GM21526 (cell line): Measurements from ENCODE around the gene HSPA9.
A peak's percentile ranks its signal among the peaks of the same experiment; 100 is the strongest.

Experiments
- ATAC-seq: cut with Tn5 transposase; IDR thresholded peaks from one replicate; pipeline ENCODE4 v1.9.1; 2021; ENCODE audit warnings: moderate library complexity; ENCODE audit not compliant: unreplicated experiment, low FRiP score

The HSPA9 gene

DNA sequence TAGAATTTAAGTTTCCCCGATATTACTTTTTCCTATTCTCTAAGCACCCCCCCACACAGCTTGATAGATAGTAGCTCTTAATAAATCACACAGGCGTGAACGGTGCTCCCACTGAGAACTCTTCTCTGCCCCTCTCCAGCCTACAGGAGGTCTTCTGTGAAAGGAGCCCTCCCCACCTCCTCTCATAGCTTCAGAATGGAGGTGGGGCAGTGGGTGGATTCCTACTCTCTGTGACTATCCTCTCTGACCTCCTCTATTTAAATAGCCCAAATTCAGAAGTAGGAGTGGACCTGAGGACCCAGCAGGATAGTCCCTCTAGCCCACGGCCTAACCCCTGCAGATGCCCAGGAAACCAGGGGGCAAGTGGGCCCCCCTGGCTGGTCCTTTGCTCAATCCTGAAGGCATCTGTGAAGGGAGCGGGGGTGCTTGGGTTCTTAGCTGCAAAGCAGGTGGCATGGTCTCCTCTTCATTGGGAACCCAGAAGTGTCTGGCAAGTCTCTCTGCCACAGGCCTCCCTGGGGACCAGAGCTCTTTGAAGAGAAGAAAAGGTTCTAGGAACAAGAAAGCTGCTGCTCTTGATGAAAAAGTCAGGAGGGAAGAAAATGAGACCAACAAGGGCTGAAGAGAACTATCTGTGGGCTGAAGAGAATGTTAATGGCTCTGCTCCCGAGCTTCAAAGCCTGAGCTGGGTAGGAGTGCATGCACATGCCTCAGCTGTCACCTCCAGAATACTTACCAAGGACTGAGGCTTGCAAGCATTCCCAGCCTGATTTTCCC is 21.1 kb upstream of the HSPA9 start:
- ATAC-seq: no peak

DNA sequence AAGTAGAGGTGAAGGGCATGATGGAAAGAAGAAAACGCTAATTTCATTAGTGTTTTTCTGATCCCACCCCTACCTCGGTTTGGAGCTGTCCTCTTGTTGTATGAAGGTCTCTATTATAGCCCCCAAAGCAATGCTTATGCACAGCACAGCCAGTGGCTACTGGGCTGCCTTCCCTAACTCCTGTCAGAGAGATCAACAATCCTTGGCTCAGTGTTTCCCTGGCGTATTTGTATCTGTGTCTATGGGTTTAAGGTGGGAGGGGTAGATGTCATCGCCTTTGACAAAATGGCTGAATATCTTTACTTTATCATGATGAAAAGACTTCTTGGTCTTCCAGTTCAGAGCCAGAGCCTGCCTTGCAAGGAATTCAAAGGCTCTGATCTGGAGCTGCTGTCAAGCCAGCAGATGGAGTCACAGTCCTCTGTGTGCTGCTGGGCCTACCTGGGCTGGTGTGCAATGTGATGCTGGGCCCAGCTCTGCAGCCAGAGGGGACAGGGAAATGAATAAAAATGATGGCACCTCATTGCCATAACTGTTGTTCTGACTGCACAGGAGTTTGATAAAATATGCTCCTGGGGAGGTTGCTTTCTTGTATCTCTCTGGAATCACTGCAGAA is 20.1 kb upstream of the HSPA9 start:
- no peak for ATAC-seq

DNA sequence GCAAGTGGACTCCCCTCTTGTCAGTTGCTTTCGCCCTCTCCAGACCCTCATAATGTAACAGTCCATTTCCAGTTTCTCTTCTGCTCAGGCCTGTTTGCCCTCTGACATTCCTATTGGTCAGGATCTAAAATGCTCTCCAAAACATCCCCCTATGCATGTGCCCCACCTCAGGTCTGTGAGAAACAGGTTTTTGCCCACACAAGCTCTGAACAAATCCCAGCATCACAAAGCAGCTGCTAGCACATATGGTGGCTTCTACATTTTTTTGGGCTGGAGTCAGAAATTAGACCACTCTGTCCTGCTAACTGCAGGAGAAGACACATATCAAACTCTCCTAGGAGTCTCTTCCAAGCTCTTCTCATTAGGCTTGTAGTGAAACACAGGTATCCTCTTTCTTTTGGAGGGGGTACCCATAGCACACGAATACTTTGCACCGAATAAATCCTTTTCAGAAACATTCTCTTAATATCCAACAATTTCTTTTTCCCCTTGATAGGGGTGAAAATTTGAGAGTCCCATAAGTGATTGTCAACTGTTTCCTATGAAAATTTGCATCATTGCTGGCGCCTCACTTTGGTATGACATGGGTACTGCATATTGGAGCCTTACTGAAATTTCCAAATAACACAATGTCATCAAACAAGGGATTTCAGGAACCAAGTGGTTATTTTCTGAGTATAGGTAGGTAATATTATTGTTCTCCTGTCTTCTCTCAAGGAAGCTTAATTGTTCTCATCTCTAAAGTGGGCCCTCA is 19.3 kb upstream of the HSPA9 start:
- ATAC-seq: no peak

DNA sequence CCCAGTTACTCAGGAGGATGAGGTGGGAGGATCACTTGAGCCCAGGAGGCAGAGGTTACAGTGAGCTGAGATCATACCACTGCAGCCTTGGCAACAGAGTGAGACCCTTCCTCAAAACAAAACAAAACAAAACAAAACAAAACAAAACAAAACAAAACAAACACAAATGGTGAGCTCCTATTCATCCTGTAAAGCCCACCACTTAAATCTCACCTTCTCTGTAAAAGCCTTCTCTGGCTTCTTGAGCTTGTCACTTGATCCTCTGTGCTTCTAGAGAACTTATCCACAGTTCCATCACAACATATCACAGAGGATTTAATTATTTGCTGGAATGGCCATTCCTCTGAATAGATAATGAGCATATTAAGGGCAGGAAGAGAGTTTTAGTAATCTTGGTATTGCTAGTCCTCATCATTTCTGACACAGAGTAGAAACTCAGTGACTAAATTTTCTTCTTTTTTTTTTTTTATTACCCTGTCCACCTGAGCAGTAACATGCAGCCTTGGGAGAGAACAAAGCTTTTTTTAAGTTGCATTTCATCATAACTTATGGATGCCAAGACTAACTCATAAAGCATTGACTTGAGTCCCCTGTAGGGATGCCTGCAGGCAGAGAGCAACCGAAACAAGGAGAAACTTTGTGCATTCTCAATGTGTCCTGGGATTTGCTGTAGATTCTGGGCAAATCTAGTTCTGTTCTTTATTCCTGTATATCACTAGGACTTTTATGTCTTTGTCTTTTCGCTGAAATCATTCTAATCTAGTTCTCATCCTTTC is 13.0 kb upstream of the HSPA9 start:
- no peak for ATAC-seq

DNA sequence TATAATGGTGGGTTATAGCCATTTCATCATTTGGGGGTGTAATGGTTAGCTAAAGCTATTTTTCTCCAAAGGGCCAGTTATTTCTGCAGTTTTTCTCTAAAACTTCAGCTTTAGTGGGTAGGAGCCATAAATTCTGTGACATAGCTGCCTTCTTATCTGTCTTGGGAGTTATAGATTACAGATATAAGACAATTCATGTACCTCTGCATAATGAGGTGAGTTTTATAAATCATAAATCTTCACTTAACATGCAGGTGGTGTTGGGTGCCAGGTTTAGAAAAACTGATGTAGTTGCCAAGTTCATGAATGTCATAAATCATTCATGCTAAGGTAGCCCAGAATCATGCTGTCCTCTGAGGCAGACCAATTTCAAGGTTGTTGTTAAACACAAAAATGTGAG is 10.0 kb upstream of the HSPA9 start:
- no peak for ATAC-seq

DNA sequence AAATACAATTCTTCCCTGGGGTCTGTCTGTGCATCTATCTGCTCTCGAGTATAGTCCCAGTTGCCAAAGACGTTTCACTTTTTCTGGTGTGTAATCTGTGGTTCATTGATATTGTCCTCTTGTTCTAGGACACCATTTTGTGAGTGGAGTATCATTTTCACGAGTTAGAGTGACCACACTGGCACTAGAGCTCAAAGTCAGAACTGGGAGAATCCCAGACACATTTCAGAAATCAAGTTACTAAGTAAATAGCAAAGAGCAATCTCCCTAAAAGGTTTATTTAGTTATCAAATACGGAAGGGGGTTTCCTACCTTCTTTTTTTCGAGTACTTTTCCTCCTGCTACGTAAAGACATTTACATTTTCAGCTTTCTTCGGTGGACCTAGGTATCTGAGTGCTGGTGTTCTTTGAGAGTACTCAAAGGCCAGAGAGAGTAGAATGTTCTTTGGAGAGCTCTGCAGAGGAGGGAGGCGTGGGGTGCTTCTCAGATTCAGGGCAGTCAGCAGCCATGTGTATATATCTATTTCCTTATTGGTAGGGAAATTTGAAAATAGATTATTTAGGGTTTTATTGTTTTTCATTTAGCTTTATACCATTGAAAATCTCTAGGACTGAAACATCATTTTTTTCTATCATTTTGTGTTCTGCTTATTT is 8.9 kb upstream of the HSPA9 start:
- ATAC-seq: no peak

DNA sequence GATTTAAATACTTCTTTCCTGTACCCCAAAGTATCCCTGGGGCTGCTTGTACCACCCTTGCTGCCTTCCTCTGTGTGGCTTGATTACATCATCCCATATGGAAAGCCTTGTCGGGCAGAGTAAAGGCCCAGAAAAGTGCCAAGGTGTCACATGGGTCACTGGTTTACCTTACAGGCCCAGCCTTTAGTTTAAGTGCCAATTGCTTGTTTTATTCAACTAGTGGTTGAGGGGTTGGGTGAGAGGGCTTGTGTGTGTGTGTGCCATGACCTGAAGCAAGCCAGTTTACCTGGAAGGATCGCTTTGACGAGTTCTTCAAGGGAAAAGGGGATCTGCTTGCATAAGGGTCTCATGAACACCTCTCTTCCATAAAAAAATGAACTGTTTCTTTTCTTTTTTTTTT is 7.8 kb upstream of the HSPA9 start:
- no peak for ATAC-seq

DNA sequence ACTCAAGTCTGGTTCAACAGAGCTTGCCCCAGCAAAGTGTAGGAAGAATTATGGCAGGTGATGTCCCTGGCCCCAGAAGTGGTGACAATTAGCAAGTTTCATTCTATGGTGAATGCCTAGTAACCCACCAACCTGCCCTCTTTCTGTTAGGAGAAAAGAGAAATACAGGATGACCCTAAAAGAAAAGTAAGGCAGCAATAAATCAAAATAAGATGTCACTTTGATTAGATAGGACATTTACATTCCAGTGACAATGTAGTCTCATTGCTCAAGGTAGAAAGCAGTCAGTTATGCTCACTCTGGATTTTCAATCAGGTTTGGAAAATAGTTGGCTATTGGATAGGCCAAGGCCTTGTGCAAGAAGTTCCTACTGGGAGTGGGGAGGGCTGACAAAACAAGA is 5.6 kb upstream of the HSPA9 start:
- no peak for ATAC-seq

DNA sequence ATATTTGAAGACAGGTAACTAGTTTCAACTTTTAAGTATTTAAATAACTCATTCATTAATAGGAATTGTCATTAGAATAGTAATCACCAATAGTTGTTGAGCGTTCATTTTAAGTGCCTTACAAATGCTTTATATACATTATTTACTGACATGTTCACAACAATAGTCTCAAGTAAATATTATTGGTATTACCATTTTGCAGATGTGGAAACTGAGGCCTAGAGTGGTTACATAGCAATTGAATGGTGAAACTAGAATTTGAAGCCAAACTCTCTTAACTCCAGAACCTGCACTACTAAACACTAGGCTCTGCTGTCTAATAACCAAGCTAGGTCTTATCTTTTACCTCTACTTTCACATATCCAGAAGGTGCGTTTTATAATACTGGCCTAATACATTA is 4.8 kb upstream of the HSPA9 start:
- ATAC-seq: no peak

DNA sequence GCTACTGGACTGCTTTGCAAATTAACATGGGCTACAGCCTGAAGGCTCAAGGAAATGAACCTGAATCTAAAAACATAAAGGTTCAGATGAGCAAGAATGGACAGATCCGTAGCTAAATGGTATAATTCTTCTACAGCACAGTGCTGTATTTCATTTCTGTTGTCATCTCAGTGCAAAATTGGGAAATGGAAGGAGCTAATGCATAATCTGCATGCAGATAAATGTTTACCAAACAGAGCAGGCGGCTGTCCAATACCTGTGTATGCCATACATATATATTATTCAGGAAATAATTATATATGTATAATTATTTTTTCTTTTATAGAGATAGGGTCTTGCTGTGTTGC is 4.3 kb upstream of the HSPA9 start:
- ATAC-seq: no peak

DNA sequence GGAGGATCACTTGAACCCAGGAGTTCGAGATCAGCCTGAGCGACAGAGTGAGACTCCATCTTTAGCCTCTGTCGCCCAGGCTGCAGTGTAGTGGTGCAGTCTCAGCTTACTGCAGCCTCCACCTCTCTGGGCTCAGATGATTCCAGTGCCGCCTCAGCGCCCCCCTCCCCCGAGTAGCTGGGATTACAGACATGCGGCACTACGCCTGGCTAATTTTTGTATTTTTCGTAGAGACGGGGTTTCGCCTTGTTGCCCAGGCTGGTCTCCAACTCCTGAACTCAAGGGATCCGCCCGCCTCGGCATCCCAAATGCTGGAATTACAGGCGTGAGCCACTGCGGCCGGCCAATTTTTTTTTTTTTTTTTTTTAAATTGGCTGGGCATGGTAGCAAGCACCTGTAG is 2.3 kb upstream of the HSPA9 start:
- no peak for ATAC-seq

DNA sequence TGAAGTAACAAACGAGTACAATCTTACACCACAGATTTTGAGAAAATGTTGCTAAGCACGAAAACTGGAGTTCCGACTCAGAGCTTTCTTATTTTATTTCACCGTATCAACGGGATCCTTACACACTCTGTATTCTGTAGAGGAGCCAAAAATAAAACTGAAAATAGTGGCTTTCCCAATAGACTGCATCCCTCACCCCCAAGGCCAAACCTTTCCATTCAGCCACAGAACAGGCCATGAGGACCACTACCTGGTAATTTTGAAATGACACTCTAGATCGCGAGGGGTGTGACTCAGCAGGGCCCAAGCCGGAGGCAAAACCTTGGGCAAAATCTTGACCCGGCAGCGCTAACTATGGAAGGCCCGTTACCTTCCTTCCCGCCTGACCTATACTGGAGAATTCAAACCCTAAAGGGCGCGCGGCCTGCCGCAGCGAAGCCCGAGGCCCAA is 432 bp downstream of the HSPA9 start:
- ATAC-seq: peak; percentile 12

DNA sequence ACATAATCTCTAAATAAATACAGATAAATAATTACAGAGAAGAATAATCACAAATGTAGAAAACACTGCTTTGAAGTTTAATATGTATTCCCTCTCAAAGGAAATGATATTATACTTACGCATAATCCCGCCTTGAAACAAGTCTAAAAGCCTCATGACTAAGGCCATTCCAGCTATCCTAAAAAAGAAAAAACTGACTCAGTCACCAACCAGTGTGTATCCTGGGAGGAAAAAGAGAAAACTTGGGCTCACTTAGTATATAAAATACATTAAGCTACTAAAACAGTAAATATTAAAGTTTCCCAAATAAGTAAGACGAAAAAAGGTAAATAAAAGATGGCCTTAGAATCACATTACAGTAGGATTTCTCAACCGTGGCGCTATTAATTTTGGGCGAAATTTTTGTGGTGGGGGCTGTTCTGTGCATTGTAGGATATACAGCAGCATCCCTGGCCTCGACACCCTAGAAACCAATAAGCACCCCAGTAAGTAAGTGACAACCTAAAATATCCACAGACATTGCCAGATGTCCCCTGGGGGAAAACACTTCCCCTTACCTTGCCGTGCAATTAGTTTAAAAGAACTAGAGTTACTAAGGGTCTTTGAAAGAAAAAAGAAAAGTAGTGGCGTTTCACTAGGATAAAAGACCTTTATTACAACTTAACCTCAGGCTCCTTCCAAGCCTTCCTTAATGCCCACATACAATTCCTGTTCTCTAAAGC is 1.1 kb downstream of the HSPA9 start:
- ATAC-seq: no peak

DNA sequence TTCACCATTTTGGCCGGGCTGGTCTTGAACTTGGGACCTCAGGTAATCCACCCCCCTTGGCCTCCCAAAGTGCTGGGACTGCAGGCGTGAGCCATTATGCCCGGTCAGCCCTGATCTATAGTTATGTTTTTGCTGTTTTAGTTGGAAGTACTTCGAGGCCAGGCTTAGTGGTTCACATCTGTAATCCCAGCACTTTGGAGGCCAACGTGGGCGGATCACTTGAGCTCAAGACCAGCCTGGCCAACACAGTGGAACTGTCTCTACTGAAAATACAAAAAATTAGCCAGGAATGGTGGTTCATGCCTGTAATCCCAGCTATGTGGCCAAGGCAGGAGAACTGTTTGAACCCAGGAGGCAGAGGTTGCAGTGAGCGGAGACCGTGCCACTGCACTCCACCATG is 2.0 kb downstream of the HSPA9 start:
- no peak for ATAC-seq

DNA sequence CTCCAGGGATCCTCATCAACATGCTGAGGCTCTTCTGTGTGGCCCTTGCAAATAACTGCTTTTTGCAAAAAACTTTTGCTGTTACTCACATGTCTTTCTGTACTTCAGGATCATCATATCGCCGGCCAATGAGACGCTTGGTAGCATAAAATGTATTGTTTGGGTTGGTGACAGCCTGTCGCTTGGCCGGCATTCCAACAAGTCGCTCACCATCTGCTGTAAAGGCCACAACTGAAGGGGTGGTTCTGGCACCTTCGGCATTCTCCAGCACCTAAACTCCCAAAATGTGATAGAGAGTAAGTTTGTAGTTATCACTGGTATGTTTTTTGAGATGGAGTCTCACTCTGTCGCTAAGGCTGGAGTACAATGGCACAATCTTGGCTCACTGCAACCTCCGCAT is 4.3 kb downstream of the HSPA9 start:
- no peak for ATAC-seq

DNA sequence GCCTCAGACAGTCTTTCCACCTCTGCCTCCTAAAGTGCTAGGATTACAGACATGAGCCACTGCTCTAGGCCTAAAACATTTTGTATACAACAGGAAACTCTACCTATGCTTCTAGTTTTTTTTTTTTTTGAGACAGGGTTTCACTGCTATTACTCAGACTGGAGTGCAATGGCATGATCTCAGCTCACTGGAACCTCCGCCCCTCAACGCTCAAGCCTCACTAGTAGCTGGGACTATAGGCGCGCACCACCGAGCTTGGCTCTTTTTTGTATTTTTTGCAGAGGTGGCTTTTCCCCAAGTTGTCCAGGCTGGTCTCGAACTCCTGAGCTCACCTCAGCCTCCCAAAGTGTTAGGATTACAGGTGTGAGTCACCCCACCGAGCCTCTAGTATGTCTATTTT is 5.4 kb downstream of the HSPA9 start:
- no peak for ATAC-seq

DNA sequence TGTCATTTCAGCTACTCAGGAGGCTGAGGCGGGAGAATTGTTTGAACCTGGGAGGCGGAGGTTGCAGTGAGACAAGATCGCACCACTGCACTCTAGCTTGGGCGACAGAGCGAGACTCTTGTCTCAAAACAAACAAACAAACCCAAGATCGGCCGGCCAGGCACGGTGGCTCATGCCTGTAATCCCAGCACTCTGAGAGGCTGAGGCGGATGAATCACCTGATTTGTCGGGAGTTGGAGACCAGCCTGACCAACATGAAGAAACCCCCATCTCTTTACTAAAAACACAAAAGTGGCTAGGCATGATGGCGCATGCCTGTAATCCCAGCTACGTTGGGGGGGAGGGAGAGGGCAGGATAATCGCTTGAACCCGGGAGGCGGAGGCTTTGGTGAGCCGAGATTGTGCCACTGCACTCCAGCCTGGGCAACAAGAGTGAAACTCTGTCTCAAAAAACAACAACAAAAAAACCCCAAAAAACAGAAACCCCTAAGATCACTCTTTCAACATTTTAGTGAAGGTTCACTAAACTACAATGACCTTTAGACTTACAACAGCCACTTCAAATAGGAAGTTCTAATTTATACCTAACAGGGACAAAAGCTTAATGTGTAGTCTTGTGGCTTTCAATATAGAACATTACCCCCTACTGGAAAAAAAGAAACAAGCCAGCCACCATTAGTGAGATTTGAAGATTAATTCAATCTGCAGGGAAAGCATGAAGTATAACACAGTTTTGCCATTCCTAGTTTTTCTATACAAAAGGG is 7.0 kb downstream of the HSPA9 start:
- no peak for ATAC-seq

DNA sequence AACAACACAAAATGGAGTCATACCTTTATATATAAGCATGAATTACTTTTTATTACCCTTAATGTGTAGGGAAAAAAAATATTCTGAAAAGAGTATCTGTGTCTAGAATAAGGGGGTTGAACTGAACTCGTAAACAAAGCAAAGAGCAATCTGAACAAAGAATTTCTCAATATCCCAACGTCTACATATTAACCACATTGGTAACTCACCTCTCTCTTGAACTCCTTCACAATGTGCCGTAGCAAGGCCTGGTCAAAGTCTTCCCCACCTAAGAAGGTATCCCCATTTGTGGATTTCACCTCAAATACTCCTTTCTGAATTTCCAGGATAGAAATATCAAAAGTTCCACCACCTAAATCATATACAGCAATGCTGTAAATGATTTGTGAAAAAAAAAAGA is 8.4 kb downstream of the HSPA9 start:
- no peak for ATAC-seq

DNA sequence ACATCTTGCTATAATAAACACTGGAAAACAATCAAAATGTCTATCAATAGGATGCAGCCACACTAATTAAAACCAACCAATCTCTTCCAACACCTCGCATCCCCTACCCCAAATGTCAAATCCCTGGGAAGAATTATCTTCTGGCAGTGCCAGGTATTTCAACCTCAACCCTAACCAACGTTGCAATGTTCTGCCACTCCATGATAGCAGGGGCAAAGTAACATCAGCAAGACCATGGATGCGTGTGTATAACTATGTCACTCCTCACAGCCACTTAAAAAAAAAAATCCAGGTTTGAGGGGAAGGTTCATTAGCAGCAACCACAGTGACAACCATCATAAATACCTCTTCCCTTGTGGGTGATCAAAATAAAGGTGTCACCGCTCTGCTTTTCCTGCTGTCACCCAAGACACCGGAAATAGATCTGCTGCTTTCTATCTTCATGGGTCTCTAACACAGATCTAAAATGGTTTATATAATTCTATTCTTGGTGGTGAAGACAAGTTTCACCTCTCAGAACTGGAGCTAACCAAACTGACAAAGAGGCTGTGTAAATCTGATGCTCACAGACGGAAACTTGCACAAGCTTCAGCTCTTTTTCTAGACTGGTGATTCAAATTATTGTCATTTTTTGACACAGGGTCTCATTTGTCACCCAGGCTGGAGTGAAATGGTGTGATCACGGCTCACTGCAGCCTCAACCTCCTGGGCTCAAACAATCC is 9.9 kb downstream of the HSPA9 start:
- no peak for ATAC-seq
